WI38 (cell line): ENCODE results near the gene E2F4.

ENCODE experiments used
- H3K4me3 ChIP-seq: 2 replicates; pipeline ENCODE4 v1.5.1; 2011; ENCODE audit warnings: low read depth, mild to moderate bottlenecking, control low read depth, low read length
- TF ChIP-seq, protein P1 (sequence below): IDR thresholded peaks from 2 replicates; pipeline ENCODE4 v1.5.1; 2012; ENCODE audit warnings: low read depth, mild to moderate bottlenecking, control low read depth, low read length

Gene E2F4

DNA sequence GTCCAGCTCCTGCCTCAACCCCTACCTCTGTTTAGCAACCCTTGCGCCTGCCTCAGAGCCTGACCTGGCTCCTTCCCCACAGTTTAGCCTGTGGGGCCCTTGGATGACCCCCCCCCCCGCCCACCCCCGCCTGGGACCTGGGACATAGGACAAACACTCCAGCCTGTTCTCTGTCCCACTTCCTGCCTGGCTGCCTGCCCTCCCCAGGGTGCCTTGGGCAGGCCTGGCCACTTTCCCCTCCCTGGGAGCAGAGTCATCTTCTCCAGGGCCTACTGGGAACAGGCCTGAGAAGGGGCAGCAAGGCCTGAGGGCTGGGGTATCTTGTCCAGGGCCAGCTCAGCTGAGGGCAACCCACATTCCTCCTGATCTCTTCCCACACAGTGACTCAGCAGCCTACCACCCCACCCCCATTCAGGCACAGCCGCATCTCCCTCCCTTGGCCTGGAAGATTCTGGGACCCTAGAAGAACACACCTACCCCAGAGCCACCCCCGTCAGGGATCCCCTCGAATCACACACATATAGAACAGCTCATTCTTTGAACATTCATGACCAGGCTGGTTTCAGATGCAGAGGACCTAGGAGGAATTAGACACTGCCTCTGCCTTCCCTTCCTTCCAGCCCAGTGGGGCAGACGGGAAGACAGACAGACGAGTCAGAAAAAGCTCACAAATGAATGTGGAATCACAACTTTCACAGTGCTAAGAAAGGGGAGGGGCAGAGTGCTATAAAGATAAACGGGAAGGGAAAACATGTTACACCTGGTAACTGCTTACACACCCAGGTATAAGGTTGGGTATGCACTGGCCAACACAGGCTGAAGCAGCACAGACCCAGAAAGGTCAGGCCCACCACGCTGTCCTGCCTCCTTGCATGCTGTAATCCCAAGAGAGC is 49.3 kb downstream of the E2F4 start:
- no peak overlapping the region for H3K4me3 ChIP-seq
- TF ChIP-seq, protein P1, sequence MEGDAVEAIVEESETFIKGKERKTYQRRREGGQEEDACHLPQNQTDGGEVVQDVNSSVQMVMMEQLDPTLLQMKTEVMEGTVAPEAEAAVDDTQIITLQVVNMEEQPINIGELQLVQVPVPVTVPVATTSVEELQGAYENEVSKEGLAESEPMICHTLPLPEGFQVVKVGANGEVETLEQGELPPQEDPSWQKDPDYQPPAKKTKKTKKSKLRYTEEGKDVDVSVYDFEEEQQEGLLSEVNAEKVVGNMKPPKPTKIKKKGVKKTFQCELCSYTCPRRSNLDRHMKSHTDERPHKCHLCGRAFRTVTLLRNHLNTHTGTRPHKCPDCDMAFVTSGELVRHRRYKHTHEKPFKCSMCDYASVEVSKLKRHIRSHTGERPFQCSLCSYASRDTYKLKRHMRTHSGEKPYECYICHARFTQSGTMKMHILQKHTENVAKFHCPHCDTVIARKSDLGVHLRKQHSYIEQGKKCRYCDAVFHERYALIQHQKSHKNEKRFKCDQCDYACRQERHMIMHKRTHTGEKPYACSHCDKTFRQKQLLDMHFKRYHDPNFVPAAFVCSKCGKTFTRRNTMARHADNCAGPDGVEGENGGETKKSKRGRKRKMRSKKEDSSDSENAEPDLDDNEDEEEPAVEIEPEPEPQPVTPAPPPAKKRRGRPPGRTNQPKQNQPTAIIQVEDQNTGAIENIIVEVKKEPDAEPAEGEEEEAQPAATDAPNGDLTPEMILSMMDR, result no peak

DNA sequence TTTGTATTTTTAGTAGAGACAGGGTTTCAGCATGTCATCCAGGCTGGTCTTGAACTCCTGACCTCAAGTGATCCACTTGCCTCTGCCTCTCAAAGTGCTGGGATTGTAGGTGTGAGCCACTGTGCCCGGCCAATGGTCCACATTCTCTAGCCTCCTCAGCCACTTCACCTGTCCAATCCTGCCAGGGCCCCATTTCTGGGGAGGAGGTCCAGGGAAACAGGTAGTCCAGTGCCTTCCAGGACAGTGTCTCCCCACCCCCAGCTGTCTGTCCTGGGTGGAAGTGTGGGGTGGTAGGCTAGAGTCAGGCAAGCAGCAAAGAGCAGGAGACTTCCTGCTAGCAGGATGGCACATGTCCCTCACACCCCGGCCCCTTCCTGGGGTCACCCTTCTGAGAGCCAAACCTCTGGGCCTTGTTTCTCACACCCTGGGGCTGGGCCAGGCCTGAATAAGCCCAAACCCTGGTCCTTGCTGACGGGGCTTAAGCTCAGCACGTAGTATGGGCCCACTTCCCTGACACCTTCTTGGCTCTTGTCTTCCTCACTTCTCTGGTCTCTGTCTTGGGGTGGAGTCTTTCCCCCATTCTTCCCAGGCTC is 50.3 kb downstream of the E2F4 start:
- TF ChIP-seq, protein P1, result no peak
- H3K4me3 ChIP-seq, result no peak overlapping the region

DNA sequence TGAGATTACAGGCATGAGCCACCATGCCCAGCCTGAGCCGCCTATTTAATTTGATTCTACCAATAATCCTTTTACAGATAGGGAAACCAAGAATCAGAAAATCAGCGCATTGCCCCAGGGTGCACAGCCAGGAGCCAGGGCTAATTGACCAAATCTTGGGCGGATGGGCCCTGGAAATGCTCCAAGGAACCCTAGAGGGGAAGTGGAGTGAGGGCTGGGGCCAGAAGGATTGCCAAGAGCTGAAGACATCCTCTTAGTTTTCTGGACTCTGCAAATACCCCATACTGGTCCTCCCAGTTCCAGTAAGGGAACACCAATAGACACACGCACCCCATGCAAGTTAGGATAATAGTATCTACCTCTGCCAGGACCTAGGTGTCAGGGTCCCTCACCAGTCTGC is 51.5 kb downstream of the E2F4 start:
- H3K4me3 ChIP-seq, result no peak overlapping the region
- TF ChIP-seq, protein P1, result no peak

DNA sequence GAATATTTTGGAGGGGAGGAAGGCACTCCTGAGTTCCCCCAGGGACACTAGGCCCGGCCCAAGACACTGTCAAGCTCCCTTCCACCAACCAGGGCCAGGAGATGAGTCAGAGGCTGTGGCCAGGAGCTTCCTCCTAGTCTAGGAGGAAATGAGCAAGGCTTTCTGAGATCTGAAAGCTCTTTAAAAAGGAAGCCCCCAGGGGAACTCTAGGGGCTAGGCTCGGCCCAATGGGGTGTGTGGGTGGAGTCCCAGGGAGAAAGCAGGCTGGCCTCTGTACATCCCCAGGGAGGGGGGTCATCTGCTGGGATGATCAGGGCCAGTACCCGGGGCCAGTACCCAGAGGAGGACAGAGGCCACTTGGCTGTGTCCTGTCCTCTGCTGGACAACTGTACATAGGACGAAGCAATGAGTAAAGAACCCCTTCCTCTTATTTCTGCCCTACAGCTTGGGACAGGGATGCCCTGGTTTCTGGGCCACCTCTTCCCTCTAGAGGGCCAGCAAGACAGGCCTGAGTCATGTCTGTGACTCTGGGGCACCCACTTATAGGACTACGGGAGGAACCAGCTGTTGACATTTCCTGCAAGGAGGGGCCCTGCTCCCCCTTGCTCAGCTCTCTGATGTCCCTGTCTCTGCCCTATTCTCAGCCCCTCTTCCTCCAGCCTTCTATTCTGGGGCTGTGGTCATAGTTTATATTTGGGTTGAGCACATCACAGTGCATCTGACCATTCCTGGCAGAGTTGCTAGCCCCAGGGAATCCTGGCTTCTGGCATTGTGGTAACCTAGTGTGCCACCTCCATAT is 52.6 kb downstream of the E2F4 start:
- peak overlapping the region; percentile 3; the same call in 1 of the 2 replicates for H3K4me3 ChIP-seq
- TF ChIP-seq, protein P1, result no peak

DNA sequence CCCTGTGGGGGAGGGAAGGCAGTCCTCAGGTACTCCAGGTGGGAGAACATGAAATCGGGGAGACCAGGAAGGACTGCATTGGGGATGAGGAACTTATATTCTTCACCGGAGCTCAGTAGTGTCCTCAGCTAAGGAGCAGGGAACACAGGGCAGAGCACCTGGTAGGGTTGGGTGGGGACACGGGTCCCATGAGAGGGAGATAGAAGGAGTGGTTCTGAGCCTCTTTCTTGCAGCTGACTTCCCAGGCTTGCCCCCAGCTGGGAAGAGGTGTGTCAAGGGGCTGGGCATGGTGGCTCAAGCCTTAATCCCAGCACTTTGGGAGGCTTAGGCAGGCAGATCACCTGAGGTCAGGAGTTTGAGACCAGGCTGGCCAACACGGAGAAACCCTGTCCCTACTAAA is 53.2 kb downstream of the E2F4 start:
- H3K4me3 ChIP-seq, result peak overlapping the region; percentile 72
- TF ChIP-seq, protein P1, result no peak

DNA sequence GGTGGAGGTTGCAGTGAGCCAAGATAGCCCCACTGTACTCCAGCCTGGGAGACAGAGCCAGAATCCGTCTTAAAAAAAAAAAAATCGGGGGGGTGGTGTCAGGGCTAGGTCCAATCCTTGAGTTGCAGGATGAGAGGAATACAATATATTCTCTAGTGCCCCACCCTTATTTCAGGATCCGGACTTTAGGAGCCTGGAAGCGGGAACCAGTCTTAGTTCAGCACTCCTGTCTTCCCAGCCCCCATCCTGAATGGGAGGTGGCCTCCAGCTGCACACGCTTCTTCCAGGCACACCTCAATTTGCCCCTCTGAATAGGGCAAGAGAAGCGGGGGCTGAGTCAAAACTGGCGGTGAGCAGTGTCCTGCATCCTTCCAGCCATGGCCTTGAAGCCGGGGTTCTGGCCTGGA is 53.7 kb downstream of the E2F4 start:
- H3K4me3 ChIP-seq, result peak overlapping the region; percentile 72
- TF ChIP-seq, protein P1, result no peak
